Activated naive CD8-positive, alpha-beta T cell treated with anti-CD3 and anti-CD28 coated beads, Interleukin-2, amount 10 ng/mL, durations not matched to agents 7 days and 5 days (primary cell): Measurements from ENCODE around the gene MSL1. TPM values are rescaled to one million over a fixed set of nuclear protein-coding genes. Genes with fewer than 3 reads are reported as not detected.

Experiments used
- ATAC-seq: fragments of 150-1000 bp; cut with Tn5 transposase; one replicate; pipeline ENCODE4 v1.10.0; 2021; ENCODE audit warnings: low read depth, moderate library complexity
- POLR2A ChIA-PET: fragments of 350-600 bp; sonication (Branson Sonifier 250); formaldehyde crosslinking; loops from one replicate; lab custom pipeline; 2021; ENCODE audit warnings: antibody characterized with exemption; lab: Charles Lee
- DNase-seq: peaks from one replicate; pipeline ENCODE4 v3.0.0; 2021
- H3K27ac Mint-ChIP-seq: one replicate; pipeline ENCODE4 v1.8.0; 2022; ENCODE audit warnings: mild to moderate bottlenecking, mixed read lengths
- H3K27me3 Mint-ChIP-seq: one replicate; pipeline ENCODE4 v1.8.0; 2022; ENCODE audit warnings: mild to moderate bottlenecking, moderate library complexity, mixed read lengths
- H3K36me3 Mint-ChIP-seq: one replicate; pipeline ENCODE4 v1.8.0; 2021; ENCODE audit warnings: mild to moderate bottlenecking, mixed read lengths
- H3K4me1 Mint-ChIP-seq: one replicate; pipeline ENCODE4 v1.8.0; 2021; ENCODE audit warnings: mixed read lengths
- H3K4me3 Mint-ChIP-seq: one replicate; pipeline ENCODE4 v1.8.0; 2022; ENCODE audit warnings: mild to moderate bottlenecking, moderate library complexity, mixed read lengths
- H3K9me3 Mint-ChIP-seq: one replicate; pipeline ENCODE4 v1.8.0; 2021; ENCODE audit warnings: mixed read lengths
- total RNA-seq, 2 experiments: library from RNA; stranded (reverse); gene quantifications; one replicate each; pipeline ENCODE4 v1.2.3, GENCODE V29; 2021

Gene MSL1, protein sequence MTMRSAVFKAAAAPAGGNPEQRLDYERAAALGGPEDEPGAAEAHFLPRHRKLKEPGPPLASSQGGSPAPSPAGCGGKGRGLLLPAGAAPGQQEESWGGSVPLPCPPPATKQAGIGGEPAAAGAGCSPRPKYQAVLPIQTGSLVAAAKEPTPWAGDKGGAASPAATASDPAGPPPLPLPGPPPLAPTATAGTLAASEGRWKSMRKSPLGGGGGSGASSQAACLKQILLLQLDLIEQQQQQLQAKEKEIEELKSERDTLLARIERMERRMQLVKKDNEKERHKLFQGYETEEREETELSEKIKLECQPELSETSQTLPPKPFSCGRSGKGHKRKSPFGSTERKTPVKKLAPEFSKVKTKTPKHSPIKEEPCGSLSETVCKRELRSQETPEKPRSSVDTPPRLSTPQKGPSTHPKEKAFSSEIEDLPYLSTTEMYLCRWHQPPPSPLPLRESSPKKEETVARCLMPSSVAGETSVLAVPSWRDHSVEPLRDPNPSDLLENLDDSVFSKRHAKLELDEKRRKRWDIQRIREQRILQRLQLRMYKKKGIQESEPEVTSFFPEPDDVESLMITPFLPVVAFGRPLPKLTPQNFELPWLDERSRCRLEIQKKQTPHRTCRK
- total RNA-seq: 100 to 1,000 TPM; 107 to 110 TPM

GRCh38 chr17:40121181-40122135 is at the start of gene MSL1:
Gene MSL1 (plus strand): TSS chr17:40121971. CDS start chr17:40122613, 642 bp downstream.
- Mint-ChIP-seq H3K27ac (peak within 1 kb of the TSS; percentile 75), H3K4me1 (peaks cover 33% of the 10 kb centered on the region), H3K4me3 (peak within 1 kb of the TSS; percentile 81), H3K27me3 (no peaks in the 10 kb centered on the region), H3K36me3 (peaks cover 17% of the 10 kb centered on the region), H3K9me3 (no peaks in the 10 kb centered on the region)
- DNase-seq (peak; percentile 91), ATAC-seq (peak; percentile 60)
- POLR2A ChIA-PET: interaction anchor here (0.7 to 5.6 kb wide), 8 partner anchors 8 to 141 kb away, joined by 3 to 48 read pairs (median 10); partner anchors contain the start of genes CASC3, NR1D1, PSMD3 and WIPF2

- Mint-ChIP-seq H3K36me3 (no peaks in the 10 kb centered on the region), H3K9me3 (no peaks in the 10 kb centered on the region), H3K4me1 (peaks cover 43% of the 10 kb centered on the region), H3K27ac (no peak overlapping the region), H3K4me3 (no peak overlapping the region), H3K27me3 (no peaks in the 10 kb centered on the region)
- DNase-seq (no peak), ATAC-seq (no peak)
- POLR2A ChIA-PET: no interaction called here
Measured at GRCh38 chr17:40072040-40072734, 49.6 kb upstream of the MSL1 start.

DNA sequence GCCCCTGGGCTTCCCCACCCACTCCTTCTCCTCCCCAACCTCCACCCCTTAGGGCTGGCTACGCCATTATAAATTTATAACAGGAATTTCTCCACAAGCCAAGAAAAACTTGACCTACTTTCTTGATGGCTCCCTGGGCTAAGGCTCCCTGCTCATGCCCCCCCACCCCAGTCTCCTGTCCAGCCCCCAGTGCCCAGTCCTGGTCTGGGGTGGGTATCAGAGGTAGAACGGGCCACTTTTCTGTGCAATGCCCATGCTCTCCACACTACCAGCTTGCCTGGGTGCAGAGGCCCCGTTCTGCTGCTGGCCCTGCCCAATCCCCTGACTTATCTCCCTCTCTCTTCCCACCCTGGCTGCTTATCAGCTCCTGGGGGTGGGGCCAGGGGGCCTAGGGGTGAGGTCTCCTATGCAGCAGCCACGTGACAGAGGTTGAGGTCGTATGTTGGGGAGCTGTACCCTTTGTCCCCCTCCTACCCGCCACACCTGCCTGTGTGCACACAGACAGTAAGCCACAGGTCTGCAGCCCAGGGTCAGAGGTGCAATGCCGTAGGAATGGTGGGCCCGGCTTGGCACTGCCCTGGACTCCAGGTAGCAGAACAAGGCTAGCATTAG is 48.9 kb upstream of the MSL1 start:
- peaks cover 39% of the 10 kb centered on the region for H3K4me1 Mint-ChIP-seq
- POLR2A ChIA-PET: no interaction called here
- ATAC-seq (no peak), DNase-seq (no peak)
- no peak overlapping the region for H3K4me3 Mint-ChIP-seq
- H3K27ac Mint-ChIP-seq: no peak overlapping the region
- H3K36me3 Mint-ChIP-seq: no peaks in the 10 kb centered on the region
- H3K27me3 Mint-ChIP-seq: no peaks in the 10 kb centered on the region
- H3K9me3 Mint-ChIP-seq: no peaks in the 10 kb centered on the region

DNA sequence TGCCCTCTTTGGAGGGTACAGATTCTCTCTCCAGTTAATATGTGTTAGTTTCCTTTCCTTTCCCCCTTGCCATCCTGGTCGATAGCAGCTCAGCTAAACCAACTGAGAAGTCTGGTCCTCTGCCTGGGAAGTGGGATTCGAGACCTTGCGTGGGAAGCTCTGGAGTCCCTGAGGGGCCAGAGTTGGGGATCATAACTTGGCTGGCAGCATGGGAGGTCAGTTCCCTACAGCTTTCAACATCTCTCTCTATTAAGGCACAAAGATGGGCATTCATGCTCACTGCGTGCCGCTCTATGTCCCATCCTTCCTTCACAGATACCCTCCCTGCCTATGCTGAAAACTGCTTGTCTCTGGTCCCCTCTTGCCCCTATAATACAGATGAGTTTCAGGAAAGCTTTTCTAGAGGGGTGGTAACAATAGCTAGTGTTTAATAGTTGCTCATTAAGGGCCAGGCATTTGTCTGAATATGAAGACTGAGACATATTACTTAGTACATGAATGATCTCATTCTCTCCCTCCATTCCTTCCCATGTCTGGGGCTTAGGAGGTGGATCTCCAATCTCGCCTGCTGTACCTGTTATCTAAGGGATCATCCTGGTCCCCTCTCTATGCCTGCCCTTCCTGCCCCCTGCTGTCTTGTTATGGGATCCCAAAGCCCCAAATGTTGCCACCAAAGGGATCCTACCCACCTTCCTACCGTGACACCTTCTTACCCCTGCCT is 48.2 kb upstream of the MSL1 start:
- H3K4me3 Mint-ChIP-seq: no peak overlapping the region
- H3K9me3 Mint-ChIP-seq: no peaks in the 10 kb centered on the region
- POLR2A ChIA-PET: no interaction called here
- DNase-seq: no peak
- H3K36me3 Mint-ChIP-seq: no peaks in the 10 kb centered on the region
- no peaks in the 10 kb centered on the region for H3K27me3 Mint-ChIP-seq
- peaks cover 32% of the 10 kb centered on the region for H3K4me1 Mint-ChIP-seq
- H3K27ac Mint-ChIP-seq: no peak overlapping the region
- no peak for ATAC-seq

DNA sequence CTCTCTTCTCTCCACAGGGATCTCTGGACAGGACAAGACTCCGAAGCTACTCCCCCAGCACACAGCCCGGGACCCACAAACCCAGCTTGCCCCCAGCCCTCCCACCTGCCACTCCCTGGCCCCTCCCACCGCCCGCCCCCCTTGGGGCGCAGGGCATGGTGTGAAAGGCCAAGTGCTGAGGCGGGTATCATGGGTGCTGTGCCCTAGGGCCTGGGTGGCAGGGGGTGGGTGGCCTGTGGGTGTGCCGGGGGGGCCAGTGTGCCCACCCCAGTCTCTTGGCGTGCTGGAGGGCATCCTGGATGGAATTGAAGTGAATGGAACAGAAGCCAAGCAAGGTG is 47.6 kb upstream of the MSL1 start:
- H3K27me3 Mint-ChIP-seq: no peaks in the 10 kb centered on the region
- H3K4me1 Mint-ChIP-seq: peaks cover 27% of the 10 kb centered on the region
- no peaks in the 10 kb centered on the region for H3K36me3 Mint-ChIP-seq
- H3K9me3 Mint-ChIP-seq: no peaks in the 10 kb centered on the region
- ATAC-seq (no peak), DNase-seq (no peak)
- POLR2A ChIA-PET: no interaction called here
- no peak overlapping the region for H3K4me3 Mint-ChIP-seq
- no peak overlapping the region for H3K27ac Mint-ChIP-seq

DNA sequence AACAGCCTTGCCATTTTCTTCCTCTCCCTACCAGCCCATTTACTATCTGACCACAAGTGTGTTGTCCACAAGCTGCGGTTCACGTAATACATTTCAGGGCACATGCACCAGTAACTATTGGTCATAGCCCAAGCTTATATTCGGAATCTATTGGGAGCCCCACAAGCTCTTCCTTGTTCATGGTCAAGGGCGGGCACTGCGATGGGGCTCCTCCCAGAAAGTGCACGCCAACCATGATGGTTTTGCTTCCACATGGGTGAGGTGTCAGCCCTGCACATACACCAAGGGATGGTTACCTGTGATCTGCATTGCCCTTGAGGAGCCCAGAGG is 46.9 kb upstream of the MSL1 start:
- POLR2A ChIA-PET: no interaction called here

GRCh38 chr17:40075201-40075941 is 46.4 kb upstream of the MSL1 start:
- Mint-ChIP-seq H3K9me3 (no peaks in the 10 kb centered on the region), H3K36me3 (no peaks in the 10 kb centered on the region), H3K27ac (peak overlapping the region; percentile 73), H3K27me3 (no peaks in the 10 kb centered on the region), H3K4me1 (peaks cover 16% of the 10 kb centered on the region), H3K4me3 (no peak overlapping the region)
- ATAC-seq: peak; percentile 65
- POLR2A ChIA-PET: interaction anchor here (1.0 to 1.2 kb wide), 2 partner anchors 11 to 21 kb away, joined by 3 to 6 read pairs; partner anchors contain the start of gene MED24
- DNase-seq: peak; percentile 66

More for the DNA sequence above, 46.9 kb upstream of the MSL1 start:
- H3K4me3 Mint-ChIP-seq: no peak overlapping the region
- no peaks in the 10 kb centered on the region for H3K9me3 Mint-ChIP-seq
- DNase-seq (no peak), ATAC-seq (no peak)
- H3K36me3 Mint-ChIP-seq: no peaks in the 10 kb centered on the region
- H3K27ac Mint-ChIP-seq: no peak overlapping the region
- H3K4me1 Mint-ChIP-seq: peaks cover 20% of the 10 kb centered on the region
- H3K27me3 Mint-ChIP-seq: no peaks in the 10 kb centered on the region

DNA sequence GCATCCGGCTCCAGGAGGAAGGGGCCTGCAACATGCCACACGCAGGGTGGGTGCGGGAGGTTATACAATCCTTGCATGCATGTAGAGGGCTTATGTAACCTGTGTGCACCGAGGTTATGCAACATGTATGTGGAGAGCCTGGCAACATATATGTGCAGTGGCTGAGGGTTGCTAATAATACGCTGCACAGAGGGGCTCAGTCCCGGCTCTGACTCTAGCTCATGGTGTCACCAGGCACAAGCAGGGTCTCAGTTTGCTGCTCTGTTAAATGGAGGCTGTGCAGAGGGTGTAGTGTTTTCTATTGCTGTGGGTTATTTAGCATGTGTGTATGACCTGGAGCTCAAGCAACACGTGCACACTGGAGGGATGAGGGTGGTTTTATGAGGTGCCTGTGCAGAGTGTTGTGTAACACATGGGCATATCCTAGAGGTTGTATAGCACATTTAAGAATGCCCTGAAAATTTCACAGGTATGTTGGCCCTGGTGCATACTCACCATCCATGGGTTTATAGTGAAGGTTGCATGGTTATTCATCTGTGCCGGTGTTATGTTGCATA is 45.8 kb upstream of the MSL1 start:
- H3K9me3 Mint-ChIP-seq: no peaks in the 10 kb centered on the region
- no peak for ATAC-seq

DNA sequence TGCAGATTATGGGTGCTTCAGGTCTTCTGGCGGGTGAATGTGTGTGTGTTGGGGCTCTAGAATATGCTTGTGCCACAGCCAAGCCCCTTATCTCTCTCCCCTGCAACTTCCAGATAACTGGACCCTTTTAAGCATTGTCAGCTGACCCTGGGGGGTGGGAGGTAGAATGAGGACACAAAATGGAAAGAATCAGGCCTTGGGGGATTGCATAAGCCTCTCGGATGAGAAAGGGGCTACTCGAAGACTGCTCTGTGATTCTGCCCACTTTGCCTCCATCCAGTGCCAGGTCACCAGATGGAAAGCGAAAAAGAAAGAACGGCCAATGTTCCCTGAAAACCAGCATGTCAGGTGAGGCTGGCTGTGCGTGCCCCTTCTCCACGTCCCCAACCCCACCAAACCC is 45.2 kb upstream of the MSL1 start:
- no peaks in the 10 kb centered on the region for H3K9me3 Mint-ChIP-seq
- ATAC-seq (no peak), DNase-seq (no peak)
- H3K27ac Mint-ChIP-seq: no peak overlapping the region
- H3K27me3 Mint-ChIP-seq: no peaks in the 10 kb centered on the region
- POLR2A ChIA-PET: interaction anchor here (0.6 kb wide), 1 partner anchor 15 kb away, joined by 3 read pairs; no protein-coding TSS in a partner anchor
- no peaks in the 10 kb centered on the region for H3K36me3 Mint-ChIP-seq
- no peak overlapping the region for H3K4me3 Mint-ChIP-seq
- peaks cover 13% of the 10 kb centered on the region for H3K4me1 Mint-ChIP-seq

More for the DNA sequence above, 45.8 kb upstream of the MSL1 start:
- Mint-ChIP-seq H3K27me3 (no peaks in the 10 kb centered on the region), H3K4me1 (peaks cover 13% of the 10 kb centered on the region), H3K36me3 (no peaks in the 10 kb centered on the region), H3K4me3 (no peak overlapping the region), H3K27ac (peak overlapping the region; percentile 73)
- POLR2A ChIA-PET: interaction anchor here (1.0 to 1.2 kb wide), 2 partner anchors 10 to 22 kb away, joined by 3 to 6 read pairs; partner anchors contain the start of gene MED24
- DNase-seq: no peak

DNA sequence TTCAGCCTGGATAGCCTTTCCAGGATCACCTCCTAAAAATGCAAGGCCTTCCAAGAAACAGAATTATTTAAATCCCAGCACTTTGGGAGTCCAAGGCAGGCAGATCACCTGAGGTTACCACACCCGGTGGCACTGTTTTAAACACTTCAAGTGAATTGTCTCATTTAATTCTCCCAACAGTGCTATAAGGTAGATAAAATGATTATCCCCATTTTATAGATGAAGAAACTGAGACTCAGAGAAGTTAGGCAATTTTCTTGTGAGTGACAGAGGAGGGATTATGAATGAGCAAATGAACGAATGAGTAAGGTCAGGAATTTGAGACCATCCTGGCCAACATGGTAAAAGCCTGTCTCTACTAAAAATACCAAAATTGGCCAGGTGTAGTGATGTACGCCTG is 42.2 kb upstream of the MSL1 start:
- DNase-seq: no peak
- no peak overlapping the region for H3K4me3 Mint-ChIP-seq
- no peak overlapping the region for H3K27ac Mint-ChIP-seq
- no peaks in the 10 kb centered on the region for H3K9me3 Mint-ChIP-seq
- peaks cover 12% of the 10 kb centered on the region for H3K4me1 Mint-ChIP-seq
- POLR2A ChIA-PET: no interaction called here
- H3K36me3 Mint-ChIP-seq: no peaks in the 10 kb centered on the region
- ATAC-seq: no peak
- no peaks in the 10 kb centered on the region for H3K27me3 Mint-ChIP-seq

GRCh38 chr17:40084477-40084876 is 37.3 kb upstream of the MSL1 start:
- DNase-seq: no peak
- ATAC-seq: no peak
- Mint-ChIP-seq H3K4me1 (peaks cover 5% of the 10 kb centered on the region), H3K27ac (no peak overlapping the region), H3K9me3 (no peaks in the 10 kb centered on the region), H3K36me3 (peaks cover 5% of the 10 kb centered on the region), H3K27me3 (no peaks in the 10 kb centered on the region), H3K4me3 (no peak overlapping the region)
- POLR2A ChIA-PET: no interaction called here
